Panc1 (cell line): Measurements from ENCODE around the gene ATP5MG. TPM values are rescaled to one million over a fixed set of nuclear protein-coding genes. Genes with fewer than 3 reads are reported as not detected.

Experiments
- ATAC-seq: fragments of 200-7000 bp; cut with Tn5 transposase; 2 replicates; pipeline ENCODE4 v1.9.1; 2020; ENCODE audit warnings: mild to moderate bottlenecking, moderate library complexity
- BruUV-seq: library from RNA; stranded (reverse); fragments of 400-500 nt; replicated peaks from 2 replicates; lab custom pipeline; 2021; lab: Mats Ljungman, UMichigan
- CTCF ChIA-PET: fragments of 300-600 bp; sonication (Branson Sonifier 250); formaldehyde crosslinking; loops from one replicate; lab custom pipeline; 2022; ENCODE audit warnings: antibody characterized with exemption; lab: Charles Lee
- POLR2A ChIA-PET: fragments of 300-600 bp; sonication (Branson Sonifier 250); formaldehyde crosslinking; loops from one replicate; lab custom pipeline; 2022; ENCODE audit warnings: antibody characterized with exemption; lab: Charles Lee
- DNase-seq: peaks from one replicate; pipeline ENCODE4 v3.0.0-alpha.2; 2010; ENCODE audit warnings: low read depth, low spot score
- H3K27ac ChIP-seq: 2 replicates; pipeline ENCODE4 v1.5.1; 2011; ENCODE audit warnings: mild to moderate bottlenecking, low read length, inconsistent platforms
- H3K27me3 ChIP-seq: fragments of 200-500 bp; sonication (Bioruptor generic); 2 replicates; pipeline ENCODE4 v1.6.0; 2014; ENCODE audit warnings: low read length, inconsistent platforms; ENCODE audit not compliant: control insufficient read depth, insufficient read depth
- H3K36me3 ChIP-seq: fragments of 200-500 bp; sonication (Bioruptor generic); 2 replicates; pipeline ENCODE4 v1.5.1; 2014; ENCODE audit warnings: inconsistent platforms, mild to moderate bottlenecking, low read length, moderate library complexity; ENCODE audit not compliant: control insufficient read depth, insufficient read depth
- H3K4me1 ChIP-seq: 2 replicates; pipeline ENCODE4 v1.5.1; 2011; ENCODE audit warnings: inconsistent platforms, mild to moderate bottlenecking, low read length, moderate library complexity; ENCODE audit not compliant: control insufficient read depth, insufficient read depth
- H3K4me3 ChIP-seq, 2 experiments: 2 replicates each; pipeline ENCODE4 v1.5.1; 2011 to 2012; ENCODE audit warnings: low read depth in 2 of 2, low read length in 2 of 2, mild to moderate bottlenecking in 2 of 2, inconsistent platforms in 1 of 2, moderate library complexity in 1 of 2
- H3K9me3 ChIP-seq: fragments of 200-500 bp; sonication (Bioruptor generic); 2 replicates; pipeline ENCODE4 v1.5.1; 2014; ENCODE audit warnings: low read depth, mild to moderate bottlenecking, inconsistent platforms, low read length, moderate library complexity; ENCODE audit not compliant: control insufficient read depth, insufficient read depth
- POLR2AphosphoS5 ChIP-seq: IDR thresholded peaks from 2 replicates; pipeline ENCODE4 v1.6.1; 2012; ENCODE audit warnings: mild to moderate bottlenecking, low read depth, low read length, moderate library complexity
- SIN3A ChIP-seq: IDR thresholded peaks from 2 replicates; pipeline ENCODE4 v1.6.1; 2012; ENCODE audit warnings: low read depth, mild to moderate bottlenecking, low read length, moderate library complexity, borderline replicate concordance; ENCODE audit not compliant: insufficient read depth
- TCF7L2 ChIP-seq: IDR thresholded peaks from 2 replicates; pipeline ENCODE4 v1.6.1; 2011; ENCODE audit warnings: mild to moderate bottlenecking, low read depth, low read length, inconsistent platforms
- in situ Hi-C: cut with HindIII; loops from 2 replicates; pipeline ENCODE4 v1.10.0; 2016; ENCODE audit warnings: low sequenced_read_pairs, low pct_unique_long_range_greater_than_20kb
- intact Hi-C: fragments of 100-400 bp; cut with micrococcal nuclease; formaldehyde crosslinking; loops from one replicate; pipeline ENCODE4 v1.10.0; 2022; ENCODE audit not compliant: unreplicated experiment
- total RNA-seq: library from RNA; stranded (reverse); gene quantifications from one replicate; pipeline ENCODE4 v1.2.1, GENCODE V29; 2021; ENCODE audit not compliant: unreplicated experiment
- TF ChIP-seq, protein P1 (sequence below): fragments of 450-650 bp; IDR thresholded peaks from 2 replicates; pipeline ENCODE4 v1.5.1; 2017; ENCODE audit warnings: mild to moderate bottlenecking
- TF ChIP-seq, protein P2 (sequence below), 2 experiments: IDR thresholded peaks; 2 replicates each; pipeline ENCODE4 v1.6.1; 2011 to 2012; ENCODE audit warnings: low read depth in 2 of 2, control low read depth in 1 of 2, low read length in 1 of 2, mild to moderate bottlenecking in 1 of 2, moderate library complexity in 1 of 2; ENCODE audit not compliant: insufficient read depth in 1 of 2

Gene ATP5MG
- total RNA-seq, 1 experiment from 2014 or later: 504 TPM

DNA sequence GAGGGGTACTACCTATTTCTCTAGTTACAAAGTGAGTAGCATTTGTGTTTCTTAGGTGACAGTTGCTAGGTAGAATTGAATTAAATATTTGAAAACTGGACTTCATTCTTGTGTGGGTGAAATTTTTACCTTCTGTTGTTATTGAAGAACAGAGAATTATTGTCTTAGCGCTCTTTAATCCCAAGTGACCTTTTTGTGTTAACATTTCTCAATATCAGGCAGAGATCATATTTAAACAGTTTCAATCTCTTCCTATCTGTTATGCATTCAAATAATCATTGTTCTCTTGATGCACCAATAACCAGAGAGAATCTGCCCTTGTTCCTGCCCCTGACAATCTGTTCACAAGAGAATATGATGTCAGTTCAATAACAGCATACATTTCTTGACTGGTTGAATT, 49.0 kb downstream of the ATP5MG start:
- CTCF ChIA-PET: no interaction called here

More for the DNA sequence above, 49.0 kb downstream of the ATP5MG start:
- TF ChIP-seq, protein P1, sequence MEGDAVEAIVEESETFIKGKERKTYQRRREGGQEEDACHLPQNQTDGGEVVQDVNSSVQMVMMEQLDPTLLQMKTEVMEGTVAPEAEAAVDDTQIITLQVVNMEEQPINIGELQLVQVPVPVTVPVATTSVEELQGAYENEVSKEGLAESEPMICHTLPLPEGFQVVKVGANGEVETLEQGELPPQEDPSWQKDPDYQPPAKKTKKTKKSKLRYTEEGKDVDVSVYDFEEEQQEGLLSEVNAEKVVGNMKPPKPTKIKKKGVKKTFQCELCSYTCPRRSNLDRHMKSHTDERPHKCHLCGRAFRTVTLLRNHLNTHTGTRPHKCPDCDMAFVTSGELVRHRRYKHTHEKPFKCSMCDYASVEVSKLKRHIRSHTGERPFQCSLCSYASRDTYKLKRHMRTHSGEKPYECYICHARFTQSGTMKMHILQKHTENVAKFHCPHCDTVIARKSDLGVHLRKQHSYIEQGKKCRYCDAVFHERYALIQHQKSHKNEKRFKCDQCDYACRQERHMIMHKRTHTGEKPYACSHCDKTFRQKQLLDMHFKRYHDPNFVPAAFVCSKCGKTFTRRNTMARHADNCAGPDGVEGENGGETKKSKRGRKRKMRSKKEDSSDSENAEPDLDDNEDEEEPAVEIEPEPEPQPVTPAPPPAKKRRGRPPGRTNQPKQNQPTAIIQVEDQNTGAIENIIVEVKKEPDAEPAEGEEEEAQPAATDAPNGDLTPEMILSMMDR: no peak
- TF ChIP-seq, protein P2, sequence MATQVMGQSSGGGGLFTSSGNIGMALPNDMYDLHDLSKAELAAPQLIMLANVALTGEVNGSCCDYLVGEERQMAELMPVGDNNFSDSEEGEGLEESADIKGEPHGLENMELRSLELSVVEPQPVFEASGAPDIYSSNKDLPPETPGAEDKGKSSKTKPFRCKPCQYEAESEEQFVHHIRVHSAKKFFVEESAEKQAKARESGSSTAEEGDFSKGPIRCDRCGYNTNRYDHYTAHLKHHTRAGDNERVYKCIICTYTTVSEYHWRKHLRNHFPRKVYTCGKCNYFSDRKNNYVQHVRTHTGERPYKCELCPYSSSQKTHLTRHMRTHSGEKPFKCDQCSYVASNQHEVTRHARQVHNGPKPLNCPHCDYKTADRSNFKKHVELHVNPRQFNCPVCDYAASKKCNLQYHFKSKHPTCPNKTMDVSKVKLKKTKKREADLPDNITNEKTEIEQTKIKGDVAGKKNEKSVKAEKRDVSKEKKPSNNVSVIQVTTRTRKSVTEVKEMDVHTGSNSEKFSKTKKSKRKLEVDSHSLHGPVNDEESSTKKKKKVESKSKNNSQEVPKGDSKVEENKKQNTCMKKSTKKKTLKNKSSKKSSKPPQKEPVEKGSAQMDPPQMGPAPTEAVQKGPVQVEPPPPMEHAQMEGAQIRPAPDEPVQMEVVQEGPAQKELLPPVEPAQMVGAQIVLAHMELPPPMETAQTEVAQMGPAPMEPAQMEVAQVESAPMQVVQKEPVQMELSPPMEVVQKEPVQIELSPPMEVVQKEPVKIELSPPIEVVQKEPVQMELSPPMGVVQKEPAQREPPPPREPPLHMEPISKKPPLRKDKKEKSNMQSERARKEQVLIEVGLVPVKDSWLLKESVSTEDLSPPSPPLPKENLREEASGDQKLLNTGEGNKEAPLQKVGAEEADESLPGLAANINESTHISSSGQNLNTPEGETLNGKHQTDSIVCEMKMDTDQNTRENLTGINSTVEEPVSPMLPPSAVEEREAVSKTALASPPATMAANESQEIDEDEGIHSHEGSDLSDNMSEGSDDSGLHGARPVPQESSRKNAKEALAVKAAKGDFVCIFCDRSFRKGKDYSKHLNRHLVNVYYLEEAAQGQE (IDR thresholded peaks at IDR 0.05; ENCODE audit: insufficient read depth in 1 of 2, low read depth in 2 of 2, low read length in 1 of 2): no peak
- no peak for TF ChIP-seq TCF7L2
- TF ChIP-seq POLR2AphosphoS5: no peak
- no peak for TF ChIP-seq SIN3A
- H3K4me3 ChIP-seq: no peak overlapping the region
- H3K9me3 ChIP-seq: no peaks in the 10 kb centered on the region
- no peaks in the 10 kb centered on the region for H3K27me3 ChIP-seq
- peaks cover 14% of the 10 kb centered on the region for H3K4me1 ChIP-seq
- intact Hi-C loops: no loop called here
- in situ Hi-C loops: no loop called here
- POLR2A ChIA-PET: interaction anchor here (0.6 kb wide), 1 partner anchor 476 kb away, joined by 3 read pairs; no protein-coding TSS in a partner anchor
- ATAC-seq (no peak), DNase-seq (no peak)
- BruUV-seq: TSS peak; percentile 1
- H3K36me3 ChIP-seq: peaks cover 6% of the 10 kb centered on the region; the same call in 1 of the 2 replicates
- H3K27ac ChIP-seq: no peak overlapping the region

Other genes with a start within 250 kb of the ATP5MG start
- gene SCN4B, start 248.8 kb upstream of the ATP5MG start, total RNA-seq: 0.33 TPM
- not detected for gene SCN2B, start 225.0 kb upstream of the ATP5MG start, total RNA-seq
- gene JAML, start 176.6 kb upstream of the ATP5MG start, total RNA-seq: 0.39 TPM
- 1.0 TPM for gene MPZL3, start 149.2 kb upstream of the ATP5MG start, total RNA-seq
- 1.8 TPM for gene MPZL2, start 137.3 kb upstream of the ATP5MG start, total RNA-seq
- 0.51 TPM for gene CD3E, start 96.9 kb upstream of the ATP5MG start, total RNA-seq
- gene CD3D, start 58.9 kb upstream of the ATP5MG start, total RNA-seq: 0.39 TPM
- gene CD3G, start 57.3 kb upstream of the ATP5MG start, total RNA-seq: 0.15 TPM
- 57.9 TPM for gene UBE4A, start 42.0 kb upstream of the ATP5MG start, total RNA-seq
- gene KMT2A, start 34.9 kb downstream of the ATP5MG start, total RNA-seq: 139 TPM
- gene TTC36, start 125.9 kb downstream of the ATP5MG start, total RNA-seq: 1.2 TPM
- gene TMEM25, start 129.6 kb downstream of the ATP5MG start, total RNA-seq: 6.7 TPM
- gene IFT46, start 164.3 kb downstream of the ATP5MG start, total RNA-seq: 2.5 TPM
- 197 TPM for gene ARCN1, start 170.8 kb downstream of the ATP5MG start, total RNA-seq
- 97.7 TPM for gene PHLDB1, start 206.0 kb downstream of the ATP5MG start, total RNA-seq